Osteoblast (primary cell): ENCODE measurements around the gene LITAF. TPM values are rescaled to one million over a fixed set of nuclear protein-coding genes. Genes with fewer than 3 reads are reported as not detected.
A peak's percentile ranks its signal among the peaks of the same experiment; 100 is the strongest.
"Not testable (repeated sequence)": the region's sequence is repeated elsewhere in the genome, so short reads cannot be mapped to it uniquely, and the experiment has no call there.

Experiments
- DNase-seq: peaks from one replicate; pipeline ENCODE4 v3.0.0; 2011; ENCODE audit warnings: low spot score, mixed read lengths; ENCODE audit not compliant: insufficient read length; ENCODE audit errors: missing footprints
- H2AFZ ChIP-seq: 2 replicates; pipeline ENCODE4 v1.6.0; 2011; ENCODE audit warnings: mild to moderate bottlenecking, low read length
- H3K27ac ChIP-seq: 2 replicates; pipeline ENCODE4 v1.5.1; 2011; ENCODE audit warnings: mild to moderate bottlenecking, low read depth, low read length, moderate library complexity
- H3K27me3 ChIP-seq: 2 replicates; pipeline ENCODE4 v1.6.0; 2012; ENCODE audit warnings: mild to moderate bottlenecking, control low read depth, inconsistent platforms, low read length, moderate library complexity; ENCODE audit not compliant: insufficient read depth
- H3K36me3 ChIP-seq: 2 replicates; pipeline ENCODE4 v1.5.1; 2011; ENCODE audit warnings: mild to moderate bottlenecking, low read length, control low read depth, moderate library complexity; ENCODE audit not compliant: insufficient read depth
- H3K4me1 ChIP-seq: 2 replicates; pipeline ENCODE4 v1.5.1; 2011; ENCODE audit warnings: mild to moderate bottlenecking, low read length, control low read depth, moderate library complexity; ENCODE audit not compliant: insufficient read depth
- H3K4me2 ChIP-seq: 2 replicates; pipeline ENCODE4 v1.6.0; 2011; ENCODE audit warnings: mild to moderate bottlenecking, low read length; ENCODE audit not compliant: insufficient read depth
- H3K4me3 ChIP-seq: fragments of 200-600 bp; sonication (generic); 3 replicates; pipeline ENCODE4 v1.5.1; 2012; ENCODE audit warnings: mild to moderate bottlenecking, low read length, inconsistent platforms; ENCODE audit not compliant: insufficient read depth
- H3K79me2 ChIP-seq: 2 replicates; pipeline ENCODE4 v1.6.0; 2012; ENCODE audit warnings: mild to moderate bottlenecking, low read length, control low read depth, inconsistent platforms; ENCODE audit not compliant: insufficient read depth
- H3K9me3 ChIP-seq: 2 replicates; pipeline ENCODE4 v1.5.1; 2011; ENCODE audit warnings: low read depth, low read length, control low read depth
- H4K20me1 ChIP-seq: 2 replicates; pipeline ENCODE4 v1.6.0; 2012; ENCODE audit warnings: mild to moderate bottlenecking, low read length, control low read depth; ENCODE audit not compliant: insufficient read depth
- total RNA-seq: library from RNA; depleted of rRNA; stranded (reverse); fragments of >200 nt; gene quantifications from 2 replicates; pipeline ENCODE4 v1.2.3, GENCODE V29; 2012
- TF ChIP-seq, protein P1 (sequence below): IDR thresholded peaks from 2 replicates; pipeline ENCODE4 v1.5.1; 2011; ENCODE audit warnings: mild to moderate bottlenecking, low read depth, low read length, moderate library complexity; ENCODE audit errors: extremely low read depth

Gene LITAF
- total RNA-seq, 1 donor: 33.3 TPM

DNA sequence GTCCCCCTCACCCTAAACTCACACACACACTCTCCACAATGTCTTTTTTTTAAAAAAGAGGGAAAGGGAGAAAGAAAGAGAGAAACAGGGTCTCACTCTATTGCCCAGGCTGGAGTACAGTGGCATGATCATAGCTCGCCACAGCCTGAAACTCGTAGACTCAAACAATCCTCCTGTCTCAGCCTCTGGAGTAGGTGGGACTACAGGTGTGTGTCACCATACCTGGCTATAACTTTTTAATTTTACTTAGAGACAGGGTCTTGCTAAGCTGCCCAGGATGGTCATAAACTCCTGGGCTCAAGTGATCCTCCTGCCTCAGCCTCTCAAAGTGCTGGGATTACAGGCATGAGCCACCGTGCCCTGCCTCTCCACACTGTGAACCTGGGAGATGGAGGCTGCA lies 24.9 kb downstream of the LITAF start:
- Histone ChIP-seq H3K27ac (peak overlapping the region; percentile 26), H3K79me2 (peaks cover 60% of the 10 kb centered on the region), H3K4me3 (no peak overlapping the region), H4K20me1 (peaks cover 14% of the 10 kb centered on the region), H3K9me3 (no peaks in the 10 kb centered on the region), H3K4me1 (peaks cover 13% of the 10 kb centered on the region), H3K4me2 (peak overlapping the region; percentile 48), H3K36me3 (peaks cover 4% of the 10 kb centered on the region), H2AFZ (peak overlapping the region; percentile 61), H3K27me3 (no peaks in the 10 kb centered on the region)
- DNase-seq: no peak
- TF ChIP-seq, protein P1, sequence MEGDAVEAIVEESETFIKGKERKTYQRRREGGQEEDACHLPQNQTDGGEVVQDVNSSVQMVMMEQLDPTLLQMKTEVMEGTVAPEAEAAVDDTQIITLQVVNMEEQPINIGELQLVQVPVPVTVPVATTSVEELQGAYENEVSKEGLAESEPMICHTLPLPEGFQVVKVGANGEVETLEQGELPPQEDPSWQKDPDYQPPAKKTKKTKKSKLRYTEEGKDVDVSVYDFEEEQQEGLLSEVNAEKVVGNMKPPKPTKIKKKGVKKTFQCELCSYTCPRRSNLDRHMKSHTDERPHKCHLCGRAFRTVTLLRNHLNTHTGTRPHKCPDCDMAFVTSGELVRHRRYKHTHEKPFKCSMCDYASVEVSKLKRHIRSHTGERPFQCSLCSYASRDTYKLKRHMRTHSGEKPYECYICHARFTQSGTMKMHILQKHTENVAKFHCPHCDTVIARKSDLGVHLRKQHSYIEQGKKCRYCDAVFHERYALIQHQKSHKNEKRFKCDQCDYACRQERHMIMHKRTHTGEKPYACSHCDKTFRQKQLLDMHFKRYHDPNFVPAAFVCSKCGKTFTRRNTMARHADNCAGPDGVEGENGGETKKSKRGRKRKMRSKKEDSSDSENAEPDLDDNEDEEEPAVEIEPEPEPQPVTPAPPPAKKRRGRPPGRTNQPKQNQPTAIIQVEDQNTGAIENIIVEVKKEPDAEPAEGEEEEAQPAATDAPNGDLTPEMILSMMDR: no peak

DNA sequence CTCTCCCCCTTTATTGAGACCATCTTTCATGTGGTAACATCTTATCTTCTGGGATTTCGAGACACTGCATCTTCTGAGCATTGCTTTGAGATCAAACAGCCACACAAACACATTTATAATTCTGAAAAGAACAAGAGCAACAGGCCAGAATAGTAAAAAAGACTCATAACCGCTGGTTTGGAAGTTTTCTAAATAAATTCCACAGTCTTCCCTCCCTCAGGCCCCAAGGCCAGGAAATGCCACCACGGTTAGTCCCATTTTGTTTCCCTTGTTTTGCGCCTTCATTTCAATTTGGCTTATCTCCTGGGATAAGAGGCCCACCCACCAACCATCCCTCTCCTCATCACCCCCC lies 25.3 kb downstream of the LITAF start:
- H2AFZ ChIP-seq: peak overlapping the region; percentile 61
- DNase-seq: no peak

DNA sequence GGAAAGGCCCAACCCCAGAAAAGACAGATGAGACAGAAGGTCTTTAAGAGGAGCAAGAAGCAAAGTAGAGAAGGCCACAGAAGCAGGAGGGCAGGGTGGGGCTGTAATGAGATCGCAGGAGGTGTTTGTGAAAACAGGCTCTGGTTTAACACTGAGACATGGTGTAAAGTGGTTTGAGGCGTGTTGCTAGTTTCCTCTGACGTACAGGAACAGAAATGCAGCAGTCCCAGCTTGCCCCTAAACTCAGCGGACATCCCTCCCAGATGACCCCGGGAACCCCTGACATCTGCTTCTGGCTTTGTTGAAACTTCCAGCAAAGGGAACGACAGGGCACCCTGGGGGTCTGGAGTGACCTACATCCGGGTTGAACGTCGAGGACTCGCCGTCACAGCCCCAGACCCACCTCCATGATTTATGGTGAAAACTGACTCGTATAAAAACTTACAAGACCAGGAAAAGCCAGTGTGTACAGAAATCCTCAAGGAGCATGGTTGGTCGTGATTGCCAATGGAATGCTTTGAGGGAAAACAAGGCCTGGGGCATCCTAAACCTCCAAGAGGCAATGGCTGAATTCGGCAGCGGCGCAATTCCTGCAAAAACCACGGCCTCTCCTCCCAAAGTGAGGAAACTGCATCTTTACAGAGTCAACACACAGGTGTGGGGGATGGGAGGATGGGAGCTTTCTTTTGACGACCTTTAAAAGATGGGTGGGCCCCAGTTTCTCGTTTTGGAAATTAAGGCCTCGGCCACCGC lies 25.8 kb downstream of the LITAF start:
- Histone ChIP-seq H3K79me2 (peaks cover 57% of the 10 kb centered on the region), H3K36me3 (peaks cover 11% of the 10 kb centered on the region), H3K27ac (peak overlapping the region; percentile 26), H2AFZ (peak overlapping the region; percentile 61), H4K20me1 (peaks cover 8% of the 10 kb centered on the region), H3K4me3 (no peak overlapping the region), H3K4me2 (peak overlapping the region; percentile 48), H3K4me1 (peaks cover 13% of the 10 kb centered on the region), H3K27me3 (no peaks in the 10 kb centered on the region), H3K9me3 (peaks cover 3% of the 10 kb centered on the region)
- DNase-seq: no peak
- TF ChIP-seq, protein P1: no peak

More for the DNA sequence above, 25.3 kb downstream of the LITAF start:
- Histone ChIP-seq H4K20me1 (peaks cover 11% of the 10 kb centered on the region), H3K27me3 (no peaks in the 10 kb centered on the region), H3K79me2 (peaks cover 57% of the 10 kb centered on the region), H3K4me3 (peak overlapping the region; percentile 3), H3K36me3 (peaks cover 6% of the 10 kb centered on the region), H3K4me1 (peaks cover 13% of the 10 kb centered on the region), H3K9me3 (no peaks in the 10 kb centered on the region), H3K27ac (peak overlapping the region; percentile 26), H3K4me2 (peak overlapping the region; percentile 48)
- TF ChIP-seq, protein P1: no peak

DNA sequence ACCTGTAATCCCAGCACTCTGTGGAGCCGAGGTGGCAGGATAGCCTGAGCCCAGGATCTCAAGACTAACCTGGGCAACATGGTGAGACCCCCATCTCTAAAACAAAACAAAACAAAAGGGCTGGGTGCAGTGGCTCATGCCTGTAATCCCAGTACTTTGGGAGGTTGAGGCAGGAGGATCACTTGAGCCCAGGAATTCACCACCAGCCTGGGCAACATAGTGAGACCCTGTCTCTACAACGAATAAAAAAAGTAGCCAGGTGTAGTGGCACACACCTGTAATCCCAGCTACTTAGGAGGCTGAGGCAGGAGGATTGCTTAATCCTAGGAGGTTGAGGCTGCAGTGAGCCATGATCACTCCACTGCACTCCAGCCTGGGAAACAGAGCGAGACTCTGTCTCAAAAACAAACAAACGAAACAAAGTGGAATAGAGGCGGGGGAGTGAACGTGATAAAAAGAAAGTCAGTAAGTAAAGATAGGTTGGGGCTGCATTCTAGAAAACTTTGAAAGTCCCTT lies 28.4 kb downstream of the LITAF start:
- not testable (repeated sequence) for H3K27ac ChIP-seq, H3K4me3 ChIP-seq, H3K9me3 ChIP-seq, DNase-seq, H3K27me3 ChIP-seq, H3K4me2 ChIP-seq, H2AFZ ChIP-seq, H4K20me1 ChIP-seq
- Histone ChIP-seq H3K36me3 (peaks cover 29% of the 10 kb centered on the region), H3K79me2 (peaks cover 50% of the 10 kb centered on the region), H3K4me1 (peaks cover 13% of the 10 kb centered on the region)
